K562 treated with DMSO at 1 percent for 12 hours (cell line): ENCODE results near the gene PTPN20. TPM values are rescaled to one million over a fixed set of nuclear protein-coding genes. Genes with fewer than 3 reads are reported as not detected.

Experiments
- total RNA-seq: library from RNA; unstranded; fragments of 300-600 nt; gene quantifications from 2 replicates; pipeline ENCODE4 v1.2.3, GENCODE V29; 2022; ENCODE audit not compliant: insufficient read depth

The PTPN20 gene
- not detected in 2 replicates for total RNA-seq

DNA sequence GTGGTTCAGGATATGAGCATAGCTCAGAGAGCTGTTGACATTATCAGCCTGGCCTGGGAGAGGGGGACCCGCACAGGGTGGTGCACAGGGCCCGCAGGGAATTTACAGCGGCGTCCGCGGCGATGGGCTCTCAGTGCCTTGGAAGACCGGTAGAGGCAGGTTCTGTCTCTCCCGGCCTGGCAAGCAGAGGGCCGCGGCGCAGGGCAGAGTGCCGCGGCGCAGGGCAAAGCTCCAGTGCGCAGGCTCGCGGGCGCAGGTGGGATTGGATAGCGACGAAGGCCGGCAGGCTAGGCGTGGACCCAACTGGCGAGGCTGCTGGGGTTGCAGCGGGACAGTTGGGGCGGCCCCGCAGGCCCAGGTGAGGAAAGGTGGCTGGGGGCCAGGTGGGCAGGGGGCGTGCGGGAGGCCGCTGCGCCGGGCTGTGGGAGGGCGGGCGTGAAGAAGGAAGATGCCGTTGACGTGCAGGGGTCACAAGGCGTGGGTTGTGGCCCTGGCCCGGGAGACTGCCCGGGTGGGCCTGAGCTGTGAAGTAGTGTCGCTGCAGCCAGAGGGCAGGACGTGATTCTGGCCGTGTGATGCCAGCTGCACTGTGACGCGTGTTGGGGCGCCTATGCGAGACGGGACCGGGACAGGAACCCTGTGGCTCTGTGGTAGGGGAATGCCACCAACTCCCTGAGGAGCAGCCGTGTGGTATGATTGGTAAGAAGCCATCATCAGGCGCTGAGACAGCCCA is at the start of gene PTPN20:
Gene PTPN20, plus strand, starts transcription at position 285 of the 733 bp plus-strand sequence. CDS start 21,072 bp downstream, outside the sequence.

